Chondrocyte (in vitro differentiated cells): ENCODE results near the gene PWWP2B. TPM values are rescaled to one million over a fixed set of nuclear protein-coding genes. Genes with fewer than 3 reads are reported as not detected.
A peak's percentile ranks its signal among the peaks of the same experiment; 100 is the strongest.
"Not testable (repeated sequence)": the region's sequence is repeated elsewhere in the genome, so short reads cannot be mapped to it uniquely, and the experiment has no call there.

Experiments used
- DNase-seq: peaks from one replicate; pipeline ENCODE4 v3.0.0; 2021; ENCODE audit warnings: mixed read lengths, low spot score
- H3K27ac Mint-ChIP-seq: one replicate; pipeline ENCODE4 v1.8.0; 2021; ENCODE audit warnings: mild to moderate bottlenecking, moderate library complexity, mixed read lengths; ENCODE audit not compliant: unreplicated experiment
- H3K27me3 Mint-ChIP-seq: 2 replicates; pipeline ENCODE4 v1.8.0; 2021; ENCODE audit warnings: low read depth, mixed read lengths
- H3K36me3 Mint-ChIP-seq: 2 replicates; pipeline ENCODE4 v1.8.0; 2021; ENCODE audit warnings: low read depth, mixed read lengths
- H3K4me1 Mint-ChIP-seq: 2 replicates; pipeline ENCODE4 v1.8.0; 2021; ENCODE audit warnings: low read depth, mild to moderate bottlenecking, mixed read lengths
- H3K4me3 Mint-ChIP-seq: one replicate; pipeline ENCODE4 v1.8.0; 2021; ENCODE audit warnings: mild to moderate bottlenecking, moderate library complexity, mixed read lengths; ENCODE audit not compliant: unreplicated experiment
- H3K9me3 Mint-ChIP-seq: 2 replicates; pipeline ENCODE4 v1.8.0; 2021; ENCODE audit warnings: low read depth, mixed read lengths
- CTCF ChIP-seq: fragments of 200-600 bp; sonication (generic); IDR thresholded peaks from 2 replicates; pipeline ENCODE4 v1.5.0; 2021; ENCODE audit warnings: antibody characterized with exemption, mild to moderate bottlenecking, moderate library complexity
- total RNA-seq: library from RNA; stranded (reverse); gene quantifications from 3 replicates; pipeline ENCODE4 v1.2.1, GENCODE V29; 2021

The PWWP2B gene
- total RNA-seq, 1 donor from 2014 or later: 13.2 TPM

DNA sequence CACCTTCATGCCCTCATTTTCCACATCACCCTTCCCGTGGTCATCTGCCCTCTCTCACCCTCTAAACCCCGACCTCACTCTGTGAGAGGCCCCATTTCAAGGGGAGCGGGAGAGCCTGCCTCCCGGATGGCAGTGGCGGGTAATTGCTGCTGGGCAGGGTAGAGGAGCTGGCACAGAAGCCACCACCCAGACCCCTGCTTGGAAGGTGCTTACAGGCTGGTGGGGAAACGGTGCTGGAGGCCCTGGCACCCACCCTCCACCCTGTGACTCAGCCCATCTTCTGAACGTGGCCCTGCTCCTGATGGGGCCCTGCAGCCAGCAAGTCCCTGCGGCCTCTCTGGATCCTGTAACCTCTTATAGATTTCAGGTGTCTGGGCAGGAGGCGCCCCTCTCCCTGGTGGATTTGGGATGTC, 10.6 kb upstream of the PWWP2B start:
- Mint-ChIP-seq H3K9me3 (peaks cover 2% of the 10 kb centered on the region), H3K36me3 (peaks cover 2% of the 10 kb centered on the region), H3K27me3 (no peaks in the 10 kb centered on the region), H3K4me1 (peaks cover 4% of the 10 kb centered on the region), H3K27ac (no peak overlapping the region), H3K4me3 (no peak overlapping the region)
- DNase-seq: peak; percentile 68
- no peak for TF ChIP-seq CTCF

GRCh38 chr10:132386896-132387295, 10.1 kb upstream of the PWWP2B start:
- H3K4me1 Mint-ChIP-seq, H3K27ac Mint-ChIP-seq, H3K4me3 Mint-ChIP-seq, H3K27me3 Mint-ChIP-seq, H3K9me3 Mint-ChIP-seq, H3K36me3 Mint-ChIP-seq: not testable (repeated sequence)
- peak; percentile 43 for DNase-seq

DNA sequence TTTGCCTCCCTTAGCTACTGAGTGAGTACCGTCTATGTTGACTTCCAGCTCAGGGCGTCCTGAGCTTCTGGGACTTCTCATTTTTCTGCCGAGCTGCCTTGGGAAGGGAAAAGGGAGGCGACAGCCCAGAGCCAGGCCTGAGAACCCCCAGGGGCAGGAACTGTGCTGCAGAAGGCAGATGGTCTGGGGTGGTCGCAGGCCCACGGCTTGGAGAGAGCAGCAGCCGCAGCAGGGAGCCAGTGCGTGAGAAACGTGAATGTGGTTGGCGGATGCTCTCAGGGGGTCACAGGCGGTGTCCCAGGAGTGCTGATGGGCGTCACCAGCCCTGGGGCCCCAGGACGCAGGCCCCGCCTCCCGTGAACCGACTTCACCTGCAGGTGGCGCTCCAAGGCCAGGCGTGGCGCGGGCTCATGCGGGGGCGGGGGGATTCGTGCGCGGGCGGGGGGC, 9.2 kb upstream of the PWWP2B start:
- Mint-ChIP-seq H3K4me1 (peaks cover 4% of the 10 kb centered on the region), H3K27me3 (no peaks in the 10 kb centered on the region), H3K36me3 (no peaks in the 10 kb centered on the region), H3K27ac (peak overlapping the region; percentile 74), H3K9me3 (peaks cover 7% of the 10 kb centered on the region), H3K4me3 (peak overlapping the region; percentile 41)
- DNase-seq: peak; percentile 70
- peak; percentile 79 for TF ChIP-seq CTCF

DNA sequence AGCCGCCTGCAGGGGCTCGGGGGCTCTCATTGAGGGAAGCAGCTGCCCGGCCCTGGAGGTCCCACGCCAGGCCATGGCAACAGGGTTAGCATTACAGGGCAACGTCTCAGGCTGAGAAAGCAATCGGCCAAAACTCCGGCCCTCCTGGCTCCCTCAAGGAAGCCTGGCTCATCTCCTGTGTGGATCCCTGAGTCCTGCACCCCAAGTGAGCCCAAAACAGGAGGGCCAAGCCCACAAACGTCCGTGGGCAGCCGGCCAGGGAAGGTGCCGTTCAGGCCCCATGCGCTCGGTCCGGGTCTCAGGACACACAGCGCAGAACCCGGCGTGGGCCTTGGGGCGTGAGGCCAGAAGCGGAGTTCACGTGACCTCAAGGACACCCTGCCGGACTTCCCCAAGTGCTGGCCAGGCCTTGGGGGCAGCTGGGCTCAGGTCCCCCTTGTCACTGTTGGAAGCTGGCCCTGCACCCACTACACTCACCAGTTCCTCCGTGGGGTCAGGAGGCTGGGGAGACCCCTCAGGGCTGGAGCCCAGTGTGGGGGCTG, 8.0 kb upstream of the PWWP2B start:
- DNase-seq: peak; percentile 72
- no peaks in the 10 kb centered on the region for H3K27me3 Mint-ChIP-seq
- H3K4me3 Mint-ChIP-seq: no peak overlapping the region
- no peaks in the 10 kb centered on the region for H3K36me3 Mint-ChIP-seq
- peaks cover 7% of the 10 kb centered on the region for H3K9me3 Mint-ChIP-seq
- peaks cover 4% of the 10 kb centered on the region for H3K4me1 Mint-ChIP-seq
- H3K27ac Mint-ChIP-seq: no peak overlapping the region
- no peak for TF ChIP-seq CTCF

- peak; percentile 86 for DNase-seq
- peaks cover 7% of the 10 kb centered on the region for H3K9me3 Mint-ChIP-seq
- TF ChIP-seq CTCF: no peak
- H3K27me3 Mint-ChIP-seq: no peaks in the 10 kb centered on the region
- H3K4me1 Mint-ChIP-seq: peaks cover 4% of the 10 kb centered on the region
- no peak overlapping the region for H3K27ac Mint-ChIP-seq
- no peak overlapping the region for H3K4me3 Mint-ChIP-seq
- H3K36me3 Mint-ChIP-seq: no peaks in the 10 kb centered on the region
These were observed 7.4 kb upstream of the PWWP2B start for GRCh38 chr10:132389433-132390169.
